Esophagus muscularis mucosa (tissue), 4 donors: ENCODE measurements around the gene EMILIN1. TPM values are rescaled to one million over a fixed set of nuclear protein-coding genes. Genes with fewer than 3 reads are reported as not detected.
"Not testable (repeated sequence)": the region's sequence is repeated elsewhere in the genome, so short reads cannot be mapped to it uniquely, and the experiment has no call there.

Experiments used
- DNase-seq: peaks from one replicate; pipeline ENCODE4 v3.0.0-alpha.2; 2017; ENCODE audit errors: extremely low spot score
- H3K27ac ChIP-seq, 4 donors: fragments of 200-600 bp; sonication (generic); replicated peaks in 1 of 4; 1 replicate in 3 of 4; 2 replicates in 1 of 4; pipeline ENCODE4 v1.5.1; 2016 to 2019; ENCODE audit warnings: mild to moderate bottlenecking in 1 of 4
- H3K27me3 ChIP-seq, 4 donors: fragments of 200-600 bp; sonication (generic); one replicate each; pipeline versions ENCODE4 v1.5.1 to v1.6.0; 2016 to 2019
- H3K36me3 ChIP-seq, 4 donors: fragments of 200-600 bp; sonication (generic); one replicate each; pipeline ENCODE4 v1.5.1; 2016 to 2019
- H3K4me1 ChIP-seq, 4 donors: fragments of 200-600 bp; sonication (generic); one replicate each; pipeline ENCODE4 v1.5.1; 2016 to 2019
- H3K4me3 ChIP-seq, 4 donors: fragments of 200-600 bp; sonication (generic); 1 replicate in 2 of 4; 2 replicates in 2 of 4; pipeline ENCODE4 v1.5.1; 2016 to 2019; ENCODE audit warnings: mild to moderate bottlenecking in 4 of 4, moderate library complexity in 1 of 4
- H3K9me3 ChIP-seq, 4 donors: fragments of 200-600 bp; sonication (generic); 1 replicate in 3 of 4; 2 replicates in 1 of 4; pipeline ENCODE4 v1.5.1; 2016 to 2019
- CTCF ChIP-seq, 3 experiments: fragments of 200-600 bp in 2 of 3; fragments of 450-650 bp in 1 of 3; sonication (generic) in 2 of 3; IDR thresholded peaks; one replicate each; pipeline ENCODE4 v1.5.1; 2017 to 2019; ENCODE audit warnings: antibody characterized with exemption in 3 of 3, mild to moderate bottlenecking in 2 of 3, moderate library complexity in 1 of 3
- EP300 ChIP-seq: sonication (generic); formaldehyde crosslinking; IDR thresholded peaks from one replicate; pipeline ENCODE4 v1.6.1; 2017; ENCODE audit warnings: antibody characterized with exemption
- POLR2A ChIP-seq: fragments of 450-650 bp; IDR thresholded peaks from one replicate; pipeline ENCODE4 v1.6.1; 2017; ENCODE audit warnings: antibody characterized with exemption, moderate library complexity, mild to moderate bottlenecking, low read depth
- POLR2AphosphoS5 ChIP-seq, 2 donors: sonication (generic); formaldehyde crosslinking; IDR thresholded peaks; one replicate each; pipeline ENCODE4 v1.6.1; 2017; ENCODE audit warnings: antibody characterized with exemption in 2 of 2
- WGBS: methylation state at CpG from one replicate; pipeline ENCODE4 v1.1.5; 2018; 5-methylcytosine and 5-hydroxymethylcytosine counted together
- intact Hi-C: fragments of 100-400 bp; cut with DNase I; formaldehyde crosslinking; loops from one replicate; pipeline ENCODE4 v1.15.1; 2023
- total RNA-seq, 4 donors: library from RNA; depleted of rRNA; stranded (reverse); fragments of >200 nt; gene quantifications; one replicate each; pipeline versions ENCODE4 v1.1.0 to v1.2.1, GENCODE V29; 2016

Gene EMILIN1
- total RNA-seq, 4 donors from 2014 or later = 126 to 288 (median 168) TPM

DNA sequence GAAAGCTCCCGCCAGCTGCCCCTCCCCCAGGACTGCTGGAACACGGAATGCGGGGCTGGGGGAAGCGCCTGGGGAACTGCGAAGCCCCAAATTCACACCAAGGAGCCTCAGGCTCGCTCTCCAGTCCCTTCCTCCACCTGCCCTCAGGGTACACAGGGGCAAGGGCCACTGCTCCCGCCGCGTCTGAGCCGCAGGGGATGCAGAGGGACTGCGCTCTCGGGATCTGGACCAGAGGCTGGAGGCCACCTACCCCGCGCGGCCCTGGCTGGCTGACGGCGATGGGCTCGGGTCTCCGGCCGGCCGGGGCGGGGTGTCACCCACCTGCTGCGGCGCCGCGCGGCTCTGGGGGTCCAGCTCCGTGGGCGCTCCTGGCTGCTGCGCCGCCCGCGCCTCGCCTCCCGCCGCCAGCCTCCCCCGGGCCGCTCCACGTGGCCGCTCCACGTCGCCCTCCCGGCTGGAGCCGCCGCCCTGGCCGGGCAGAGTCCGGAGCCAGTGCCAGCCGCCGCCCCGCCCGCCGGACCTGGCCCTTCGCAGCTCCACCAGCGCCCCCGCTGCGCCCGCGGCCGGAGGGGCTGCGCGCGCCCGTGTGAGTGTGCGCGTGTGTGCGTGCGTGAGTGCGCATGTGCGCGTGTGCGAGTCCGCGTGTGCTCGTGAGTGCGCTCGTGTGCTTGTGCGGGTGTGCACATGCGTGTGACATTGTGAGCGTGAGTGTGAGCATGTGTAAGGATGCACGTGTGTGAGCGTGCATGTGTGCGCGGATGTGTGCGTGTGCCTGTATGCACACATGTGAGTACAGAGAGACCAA, 40.3 kb downstream of the EMILIN1 start, which contains the start of gene CGREF1:
Gene CGREF1, minus strand, starts transcription at position 604 of the 805 bp plus-strand sequence. CDS start 14,762 bp downstream, outside the sequence.
- intact Hi-C loops = no loop called here

DNA sequence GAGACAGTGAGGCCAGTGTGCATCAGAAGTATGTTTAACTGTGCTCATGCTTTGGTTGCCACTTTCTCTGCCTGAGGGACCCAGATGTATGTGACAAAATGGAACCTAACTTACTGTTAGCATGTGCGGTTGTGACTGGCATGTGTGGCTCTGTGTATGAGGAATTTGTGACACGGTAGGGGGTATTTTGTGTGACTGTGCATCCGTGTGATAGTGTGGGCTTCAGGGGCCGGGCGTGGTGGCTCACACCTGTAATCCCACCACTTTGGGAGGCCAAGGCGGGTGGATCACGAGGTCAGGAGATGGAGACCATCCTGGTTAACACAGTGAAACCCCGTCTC, 40.9 kb downstream of the EMILIN1 start:
- Histone ChIP-seq H3K4me3 (peak overlapping the region; percentile 43 to 60 (median 48)), H3K27me3 (peaks cover 0 to 41% (median 13%) of the 10 kb centered on the region in 4 donors), H3K4me1 (peaks cover 9 to 27% (median 25%) of the 10 kb centered on the region in 4 donors)
- intact Hi-C loops, H3K9me3 ChIP-seq, H3K36me3 ChIP-seq, DNase-seq, H3K27ac ChIP-seq: not testable (repeated sequence)
- 79% methylated on average over 8 of the region's 8 CpGs for WGBS

More for the DNA sequence above, 40.3 kb downstream of the EMILIN1 start, which contains the start of gene CGREF1:
- no peak within 1 kb of the TSS for H3K27ac ChIP-seq
- DNase-seq = no peak
- H3K27me3 ChIP-seq = peaks cover 0 to 41% (median 13%) of the 10 kb centered on the region in 4 donors
- H3K36me3 ChIP-seq = no peaks in the 10 kb centered on the region
- TF ChIP-seq POLR2A (no peak), CTCF (IDR thresholded peaks at IDR 0.05) (no peak)
- H3K9me3 ChIP-seq = no peaks in the 10 kb centered on the region
- peaks cover 5 to 23% (median 21%) of the 10 kb centered on the region in 4 donors for H3K4me1 ChIP-seq
- 35% methylated on average over 9 of the region's 84 CpGs for WGBS
- peak within 1 kb of the TSS; percentile 43 to 60 (median 48) for H3K4me3 ChIP-seq

GRCh38 chr2:27121906-27122305, 43.5 kb downstream of the EMILIN1 start:
- no peak overlapping the region for H3K27ac ChIP-seq
- 100% methylated on average over 2 of the region's 2 CpGs for WGBS
- DNase-seq = no peak
- TF ChIP-seq EP300 (no peak), CTCF (IDR thresholded peaks at IDR 0.05) (no peak), POLR2A (no peak), POLR2AphosphoS5 (IDR thresholded peaks at IDR 0.05) (no peak)
- H3K9me3 ChIP-seq = no peaks in the 10 kb centered on the region
- intact Hi-C loops = no loop called here
- no peaks in the 10 kb centered on the region for H3K36me3 ChIP-seq
- peaks cover 9 to 27% (median 25%) of the 10 kb centered on the region in 4 donors for H3K4me1 ChIP-seq
- no peak overlapping the region for H3K4me3 ChIP-seq
- peaks cover 0 to 30% (median 12%) of the 10 kb centered on the region in 4 donors for H3K27me3 ChIP-seq

DNA sequence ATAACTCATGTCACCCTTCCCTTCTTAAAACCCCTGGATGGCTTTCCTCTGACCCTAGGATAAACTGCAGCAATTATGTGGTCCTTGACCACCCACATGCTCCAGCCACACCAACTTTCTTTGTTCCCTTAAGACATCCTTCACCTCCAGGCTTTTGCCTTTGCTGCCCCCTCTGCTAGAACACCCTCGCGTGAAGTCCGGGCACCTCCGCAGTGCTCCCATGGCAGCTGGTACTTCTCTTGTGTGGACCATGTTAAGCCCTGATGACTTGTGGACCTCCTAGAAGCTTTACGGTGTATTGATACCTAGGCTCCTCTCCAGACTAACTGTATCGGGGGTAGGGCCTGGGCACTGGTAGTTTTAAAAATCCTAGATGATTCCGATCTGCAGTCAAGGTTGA, 44.4 kb downstream of the EMILIN1 start:
- Histone ChIP-seq H3K27ac (no peak overlapping the region), H3K4me3 (peak overlapping the region in 3 of 4 donors; percentile 63 to 84 (median 73))
- WGBS = 99% methylated on average over 6 of the region's 7 CpGs

More for the DNA sequence above, 44.4 kb downstream of the EMILIN1 start:
- intact Hi-C loops = no loop called here
- no peaks in the 10 kb centered on the region for H3K36me3 ChIP-seq
- H3K27me3 ChIP-seq = peaks cover 0 to 21% (median 8%) of the 10 kb centered on the region in 4 donors
- no peak for DNase-seq
- H3K4me1 ChIP-seq = peaks cover 9 to 27% (median 25%) of the 10 kb centered on the region in 4 donors
- TF ChIP-seq POLR2A (no peak), EP300 (no peak), CTCF (IDR thresholded peaks at IDR 0.05) (no peak), POLR2AphosphoS5 (IDR thresholded peaks at IDR 0.05) (no peak)
- no peaks in the 10 kb centered on the region for H3K9me3 ChIP-seq
